ENCODE measurements around the gene TSPAN2.

TSPAN2 gene

DNA sequence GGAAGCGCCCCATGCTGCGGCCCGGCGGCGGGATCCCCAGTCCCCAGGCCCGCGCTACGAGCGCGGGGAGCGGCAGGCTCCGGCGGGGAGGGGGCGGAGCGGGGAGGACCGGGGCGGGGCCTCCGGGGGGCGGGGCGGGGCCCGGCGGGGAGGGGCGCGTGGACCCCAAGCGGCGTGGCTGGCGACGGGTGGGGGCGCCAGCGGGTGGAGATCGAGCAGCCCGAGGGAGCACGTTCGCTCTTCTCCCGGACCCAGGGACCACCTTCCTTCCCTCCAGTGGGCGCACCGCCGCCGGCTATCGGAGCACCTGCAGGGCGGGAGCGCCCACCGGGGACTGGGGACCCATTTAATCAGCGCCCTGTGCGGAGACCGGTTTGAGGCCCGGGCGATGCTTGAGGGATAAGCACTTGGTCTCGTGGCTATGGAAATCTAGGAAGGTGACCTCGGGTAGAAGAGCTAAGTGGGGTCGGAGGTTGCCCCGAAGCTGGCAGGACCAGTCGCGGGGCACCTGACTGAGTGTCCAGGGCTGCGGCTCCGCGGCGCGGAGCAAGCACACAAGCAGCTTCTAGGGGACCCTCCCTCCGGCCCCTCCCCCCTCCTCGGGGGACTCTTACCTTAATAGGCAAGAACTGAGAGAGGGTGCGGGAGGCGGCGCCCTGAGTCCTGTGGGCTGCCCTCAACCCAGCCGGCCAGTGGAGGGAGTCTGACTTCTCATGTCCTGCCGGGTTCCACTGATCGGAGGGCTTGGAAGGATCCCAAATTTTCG, at the start of gene TSPAN2:
Gene TSPAN2, minus strand, starts transcription at position 84 of the 766 bp plus-strand sequence. Its CDS starts 71 bp downstream, at position 13.
- H3K27me3 ChIP-seq (ENCODE audit: control insufficient read depth in 1 of 2, insufficient read depth in 2 of 2, low read length in 2 of 2) = no peaks in the 10 kb centered on the region
- H3K4me3 ChIP-seq (ENCODE audit: low read depth in 1 of 2, low read length in 2 of 2) = peak within 1 kb of the TSS; percentile 74 to 86
- H3K27ac ChIP-seq (ENCODE audit: low read depth, low read length) = peak within 1 kb of the TSS; percentile 96
- no peaks in the 10 kb centered on the region for H3K36me3 ChIP-seq (ENCODE audit: insufficient read depth, low read length)
- no peaks in the 10 kb centered on the region for H3K9me3 ChIP-seq (ENCODE audit: low read length)
- peak within 1 kb of the TSS; percentile 89 for H3K9ac ChIP-seq (ENCODE audit: low read length)
- H3K4me1 ChIP-seq (ENCODE audit: insufficient read depth, low read length) = peaks cover 14% of the 10 kb centered on the region

- H3K4me1 ChIP-seq (ENCODE audit: insufficient read depth, low read length) = peaks cover 15% of the 10 kb centered on the region
- H3K27me3 ChIP-seq (ENCODE audit: control insufficient read depth in 1 of 2, insufficient read depth in 2 of 2, low read length in 2 of 2) = no peaks in the 10 kb centered on the region
- H3K4me3 ChIP-seq (ENCODE audit: low read depth in 1 of 2, low read length in 2 of 2) = peak overlapping the region in 1 of 2 donors; percentile 19
- no peaks in the 10 kb centered on the region for H3K9me3 ChIP-seq (ENCODE audit: low read length)
- no peak overlapping the region for H3K27ac ChIP-seq (ENCODE audit: low read depth, low read length)
- H3K36me3 ChIP-seq (ENCODE audit: insufficient read depth, low read length) = no peaks in the 10 kb centered on the region
- no peak overlapping the region for H3K9ac ChIP-seq (ENCODE audit: low read length)
Observed at GRCh38 chr1:115138973-115139372, 49.7 kb upstream of the TSPAN2 start.

DNA sequence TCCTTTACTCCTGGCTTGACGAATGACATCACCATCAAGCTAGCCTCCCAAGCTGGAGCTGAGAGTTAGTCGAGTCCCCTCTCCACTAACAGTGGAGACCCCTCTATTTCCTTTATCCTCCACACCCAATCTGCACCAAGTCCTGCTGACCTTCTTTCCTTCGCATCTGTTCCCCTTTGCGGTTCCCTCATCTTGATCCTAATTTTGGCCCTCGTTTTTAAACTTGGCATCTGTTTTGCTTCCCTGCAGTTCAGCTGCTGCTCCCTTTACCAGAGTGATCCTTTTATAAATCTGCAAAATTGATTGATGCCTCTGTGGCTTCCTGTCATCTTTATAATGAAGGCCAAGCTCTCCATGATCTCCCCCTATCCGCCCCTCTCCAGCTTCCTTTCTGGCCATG, 49.0 kb upstream of the TSPAN2 start:
- Histone ChIP-seq H3K9ac (ENCODE audit: low read length) (no peak overlapping the region), H3K9me3 (ENCODE audit: low read length) (no peaks in the 10 kb centered on the region), H3K36me3 (ENCODE audit: insufficient read depth, low read length) (no peaks in the 10 kb centered on the region), H3K4me3 (ENCODE audit: low read depth in 1 of 2, low read length in 2 of 2) (no peak overlapping the region), H3K4me1 (ENCODE audit: insufficient read depth, low read length) (peaks cover 15% of the 10 kb centered on the region), H3K27ac (ENCODE audit: low read depth, low read length) (no peak overlapping the region), H3K27me3 (ENCODE audit: control insufficient read depth in 1 of 2, insufficient read depth in 2 of 2, low read length in 2 of 2) (no peaks in the 10 kb centered on the region)

DNA sequence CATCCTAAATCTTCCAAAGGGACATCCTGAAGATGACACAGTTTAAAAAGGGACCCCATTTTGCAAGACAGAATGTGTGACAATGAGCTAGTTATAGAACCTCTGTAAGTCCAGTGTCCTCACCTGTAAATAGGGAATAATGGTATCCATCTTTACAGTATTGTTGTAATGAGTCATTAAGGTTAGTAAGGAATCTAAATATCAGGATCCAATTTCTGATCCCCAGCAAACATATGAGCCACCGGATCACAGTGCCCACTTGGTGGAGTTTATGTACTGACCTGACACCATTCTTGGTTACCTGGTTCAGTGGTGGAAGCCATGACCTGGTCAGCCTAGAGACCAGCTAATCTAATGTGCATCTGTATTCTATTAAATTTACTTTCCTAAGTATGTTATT, 47.9 kb upstream of the TSPAN2 start:
- Histone ChIP-seq H3K4me3 (ENCODE audit: low read depth in 1 of 2, low read length in 2 of 2) (no peak overlapping the region), H3K27ac (ENCODE audit: low read depth, low read length) (no peak overlapping the region), H3K9ac (ENCODE audit: low read length) (no peak overlapping the region), H3K4me1 (ENCODE audit: insufficient read depth, low read length) (peaks cover 15% of the 10 kb centered on the region), H3K9me3 (ENCODE audit: low read length) (no peaks in the 10 kb centered on the region), H3K36me3 (ENCODE audit: insufficient read depth, low read length) (no peaks in the 10 kb centered on the region), H3K27me3 (ENCODE audit: control insufficient read depth in 1 of 2, insufficient read depth in 2 of 2, low read length in 2 of 2) (no peaks in the 10 kb centered on the region)

GRCh38 chr1:115136706-115137105, 47.4 kb upstream of the TSPAN2 start:
- Histone ChIP-seq H3K4me3 (ENCODE audit: low read depth in 1 of 2, low read length in 2 of 2) (no peak overlapping the region), H3K9me3 (ENCODE audit: low read length) (no peaks in the 10 kb centered on the region), H3K27me3 (ENCODE audit: control insufficient read depth in 1 of 2, insufficient read depth in 2 of 2, low read length in 2 of 2) (no peaks in the 10 kb centered on the region), H3K27ac (ENCODE audit: low read depth, low read length) (no peak overlapping the region), H3K36me3 (ENCODE audit: insufficient read depth, low read length) (no peaks in the 10 kb centered on the region), H3K4me1 (ENCODE audit: insufficient read depth, low read length) (peaks cover 15% of the 10 kb centered on the region), H3K9ac (ENCODE audit: low read length) (no peak overlapping the region)

DNA sequence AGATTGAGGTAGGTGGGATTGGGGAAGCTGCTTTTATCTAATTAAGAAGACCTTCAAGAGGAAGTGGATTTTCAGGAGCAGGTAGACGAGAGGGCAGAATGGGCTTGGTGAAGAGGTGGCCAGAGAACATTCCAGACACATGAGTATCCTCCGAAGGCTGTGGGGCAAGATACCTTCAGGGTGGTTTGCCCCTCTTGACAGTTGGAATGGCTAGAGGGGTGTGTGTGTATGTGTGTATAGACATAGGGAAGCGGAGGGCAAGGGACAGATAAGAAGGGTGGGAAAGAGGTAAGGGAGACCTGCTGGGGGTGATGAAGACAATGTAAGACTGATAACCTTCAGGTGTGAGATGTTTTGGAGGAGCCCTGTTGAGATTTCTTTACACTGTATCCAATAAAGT, 46.8 kb upstream of the TSPAN2 start:
- no peak overlapping the region for H3K4me3 ChIP-seq (ENCODE audit: low read depth in 1 of 2, low read length in 2 of 2)
- H3K27me3 ChIP-seq (ENCODE audit: control insufficient read depth in 1 of 2, insufficient read depth in 2 of 2, low read length in 2 of 2) = no peaks in the 10 kb centered on the region
- no peak overlapping the region for H3K27ac ChIP-seq (ENCODE audit: low read depth, low read length)
- no peaks in the 10 kb centered on the region for H3K9me3 ChIP-seq (ENCODE audit: low read length)
- no peaks in the 10 kb centered on the region for H3K36me3 ChIP-seq (ENCODE audit: insufficient read depth, low read length)
- no peak overlapping the region for H3K9ac ChIP-seq (ENCODE audit: low read length)
- H3K4me1 ChIP-seq (ENCODE audit: insufficient read depth, low read length) = peaks cover 15% of the 10 kb centered on the region

- no peaks in the 10 kb centered on the region for H3K36me3 ChIP-seq (ENCODE audit: insufficient read depth, low read length)
- peaks cover 15% of the 10 kb centered on the region for H3K4me1 ChIP-seq (ENCODE audit: insufficient read depth, low read length)
- no peaks in the 10 kb centered on the region for H3K27me3 ChIP-seq (ENCODE audit: control insufficient read depth in 1 of 2, insufficient read depth in 2 of 2, low read length in 2 of 2)
- H3K4me3 ChIP-seq (ENCODE audit: low read depth in 1 of 2, low read length in 2 of 2) = no peak overlapping the region
- H3K9ac ChIP-seq (ENCODE audit: low read length) = no peak overlapping the region
- H3K9me3 ChIP-seq (ENCODE audit: low read length) = no peaks in the 10 kb centered on the region
- no peak overlapping the region for H3K27ac ChIP-seq (ENCODE audit: low read depth, low read length)
Observed at GRCh38 chr1:115135681-115136080, 46.4 kb upstream of the TSPAN2 start.

- Histone ChIP-seq H3K9ac (ENCODE audit: low read length) (no peak overlapping the region), H3K36me3 (ENCODE audit: insufficient read depth, low read length) (no peaks in the 10 kb centered on the region), H3K9me3 (ENCODE audit: low read length) (no peaks in the 10 kb centered on the region), H3K27ac (ENCODE audit: low read depth, low read length) (no peak overlapping the region), H3K4me3 (ENCODE audit: low read depth in 1 of 2, low read length in 2 of 2) (no peak overlapping the region), H3K4me1 (ENCODE audit: insufficient read depth, low read length) (peaks cover 15% of the 10 kb centered on the region), H3K27me3 (ENCODE audit: control insufficient read depth in 1 of 2, insufficient read depth in 2 of 2, low read length in 2 of 2) (no peaks in the 10 kb centered on the region)
Observed at GRCh38 chr1:115134850-115135480, 45.7 kb upstream of the TSPAN2 start.

GRCh38 chr1:115134231-115134630, 44.9 kb upstream of the TSPAN2 start:
- Histone ChIP-seq H3K9me3 (ENCODE audit: low read length) (no peaks in the 10 kb centered on the region), H3K4me1 (ENCODE audit: insufficient read depth, low read length) (peaks cover 12% of the 10 kb centered on the region), H3K4me3 (ENCODE audit: low read depth in 1 of 2, low read length in 2 of 2) (no peak overlapping the region), H3K36me3 (ENCODE audit: insufficient read depth, low read length) (no peaks in the 10 kb centered on the region), H3K27ac (ENCODE audit: low read depth, low read length) (no peak overlapping the region), H3K27me3 (ENCODE audit: control insufficient read depth in 1 of 2, insufficient read depth in 2 of 2, low read length in 2 of 2) (no peaks in the 10 kb centered on the region), H3K9ac (ENCODE audit: low read length) (no peak overlapping the region)

DNA sequence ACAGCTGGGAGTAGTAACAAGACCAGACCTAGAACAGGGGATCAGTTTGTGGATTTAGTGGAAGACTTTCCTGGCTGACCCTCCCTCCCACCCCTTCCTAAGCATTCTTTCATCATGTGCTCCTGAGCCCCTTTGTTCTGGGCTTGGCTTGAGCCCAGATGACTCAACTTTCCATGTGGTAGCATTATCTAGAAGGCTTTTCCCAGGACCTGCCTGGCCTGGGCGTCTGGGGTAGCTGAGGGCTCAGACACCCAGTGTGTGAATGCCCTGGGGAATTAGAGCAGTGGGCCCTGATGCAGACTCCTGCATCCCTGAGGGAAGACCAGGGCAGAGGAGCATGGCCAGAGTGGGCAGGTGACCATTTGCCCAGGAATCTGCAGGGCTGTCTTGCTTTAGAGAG, 44.1 kb upstream of the TSPAN2 start:
- Histone ChIP-seq H3K4me1 (ENCODE audit: insufficient read depth, low read length) (peaks cover 6% of the 10 kb centered on the region), H3K27me3 (ENCODE audit: control insufficient read depth in 1 of 2, insufficient read depth in 2 of 2, low read length in 2 of 2) (no peaks in the 10 kb centered on the region), H3K36me3 (ENCODE audit: insufficient read depth, low read length) (no peaks in the 10 kb centered on the region), H3K27ac (ENCODE audit: low read depth, low read length) (no peak overlapping the region), H3K4me3 (ENCODE audit: low read depth in 1 of 2, low read length in 2 of 2) (no peak overlapping the region), H3K9ac (ENCODE audit: low read length) (no peak overlapping the region), H3K9me3 (ENCODE audit: low read length) (no peaks in the 10 kb centered on the region)

- no peak overlapping the region for H3K27ac ChIP-seq (ENCODE audit: low read depth, low read length)
- no peaks in the 10 kb centered on the region for H3K27me3 ChIP-seq (ENCODE audit: control insufficient read depth in 1 of 2, insufficient read depth in 2 of 2, low read length in 2 of 2)
- H3K4me3 ChIP-seq (ENCODE audit: low read depth in 1 of 2, low read length in 2 of 2) = no peak overlapping the region
- H3K9me3 ChIP-seq (ENCODE audit: low read length) = no peaks in the 10 kb centered on the region
- H3K4me1 ChIP-seq (ENCODE audit: insufficient read depth, low read length) = peaks cover 5% of the 10 kb centered on the region
- H3K36me3 ChIP-seq (ENCODE audit: insufficient read depth, low read length) = no peaks in the 10 kb centered on the region
- H3K9ac ChIP-seq (ENCODE audit: low read length) = no peak overlapping the region
Observed at GRCh38 chr1:115130786-115131185, 41.5 kb upstream of the TSPAN2 start.

All from muscle layer of colon (tissue), 2 donors.